HEK293 (cell line): ENCODE data around the gene CDC73.

Source experiments
- CTCF ChIA-PET: fragments of 350-600 bp; formaldehyde crosslinking; extraction: SDS; loops from one replicate; lab custom pipeline; 2021; ENCODE audit warnings: antibody characterized with exemption; lab: Yijun Ruan, JAX
- POLR2A ChIA-PET: fragments of 300-600 bp; formaldehyde crosslinking; extraction: SDS; loops from one replicate; lab custom pipeline; 2020; ENCODE audit warnings: antibody characterized with exemption, inconsistent platforms; lab: Yijun Ruan, JAX
- H3K27ac ChIP-seq: fragments of 200-500 bp; sonication (Bioruptor generic); 2 replicates; pipeline ENCODE4 v1.5.1; 2014; ENCODE audit warnings: low read depth, low read length, control low read depth, inconsistent platforms; ENCODE audit errors: extremely low read depth
- H3K36me3 ChIP-seq, 2 experiments: fragments of 200-500 bp in 1 of 2; sonication (Bioruptor generic) in 1 of 2; 1 replicate in 1 of 2; 2 replicates in 1 of 2; pipeline ENCODE4 v1.5.1; 2014 to 2017; ENCODE audit warnings: inconsistent platforms in 2 of 2, low read length in 2 of 2; ENCODE audit not compliant: control insufficient read depth in 2 of 2, insufficient read depth in 1 of 2
- H3K4me1 ChIP-seq: fragments of 200-500 bp; sonication (Bioruptor generic); 2 replicates; pipeline ENCODE4 v1.5.1; 2014; ENCODE audit warnings: mild to moderate bottlenecking, low read length, inconsistent platforms; ENCODE audit not compliant: control insufficient read depth, insufficient read depth
- H3K4me3 ChIP-seq: 2 replicates; pipeline ENCODE4 v1.5.1; 2011; ENCODE audit warnings: low read depth, mild to moderate bottlenecking, control low read depth, low read length, moderate library complexity
- H3K9me3 ChIP-seq: fragments of 200-500 bp; sonication (Bioruptor generic); 2 replicates; pipeline ENCODE4 v1.5.1; 2014; ENCODE audit warnings: low read depth, low read length, inconsistent platforms; ENCODE audit not compliant: control insufficient read depth, insufficient read depth
- BCL6B ChIP-seq: fragments of 450-650 bp; formaldehyde crosslinking; IDR thresholded peaks from 2 replicates; pipeline ENCODE4 v1.5.1; 2017; ENCODE audit warnings: missing biosample characterization, missing genetic modification characterization
- CTCF ChIP-seq: fragments of 450-650 bp; formaldehyde crosslinking; IDR thresholded peaks from 2 replicates; pipeline ENCODE4 v1.5.1; 2016; ENCODE audit warnings: missing biosample characterization, missing genetic modification characterization
- HOXD13 ChIP-seq: sonication (generic); formaldehyde crosslinking; IDR thresholded peaks from 2 replicates; pipeline ENCODE4 v1.8.0; 2022; ENCODE audit warnings: missing genetic modification reagents, borderline replicate concordance
- INSM2 ChIP-seq: fragments of 450-650 bp; formaldehyde crosslinking; IDR thresholded peaks from 2 replicates; pipeline ENCODE4 v1.5.1; 2016; ENCODE audit warnings: missing biosample characterization, missing genetic modification characterization
- KLF1 ChIP-seq: fragments of 450-650 bp; formaldehyde crosslinking; IDR thresholded peaks from 2 replicates; pipeline ENCODE4 v1.5.1; 2016; ENCODE audit warnings: missing biosample characterization, missing genetic modification characterization
- KLF8 ChIP-seq: fragments of 450-650 bp; formaldehyde crosslinking; IDR thresholded peaks from 2 replicates; pipeline ENCODE4 v1.5.1; 2016; ENCODE audit warnings: missing biosample characterization, missing genetic modification characterization
- ZBTB20 ChIP-seq: fragments of 450-650 bp; formaldehyde crosslinking; IDR thresholded peaks from 2 replicates; pipeline ENCODE4 v1.5.1; 2016; ENCODE audit warnings: missing biosample characterization, missing genetic modification characterization
- ZBTB48 ChIP-seq: fragments of 450-650 bp; formaldehyde crosslinking; IDR thresholded peaks from 2 replicates; pipeline ENCODE4 v1.5.1; 2016; ENCODE audit warnings: missing biosample characterization, missing genetic modification characterization
- ZFP69B ChIP-seq: fragments of 450-650 bp; formaldehyde crosslinking; IDR thresholded peaks from 2 replicates; pipeline ENCODE4 v1.5.1; 2016; ENCODE audit warnings: missing biosample characterization, missing genetic modification characterization
- ZNF114 ChIP-seq: fragments of 450-650 bp; formaldehyde crosslinking; IDR thresholded peaks from 2 replicates; pipeline ENCODE4 v1.5.0; 2017; ENCODE audit warnings: missing biosample characterization, missing genetic modification characterization
- ZNF169 ChIP-seq: fragments of 450-650 bp; formaldehyde crosslinking; IDR thresholded peaks from 2 replicates; pipeline ENCODE4 v1.5.1; 2016; ENCODE audit warnings: missing biosample characterization, missing genetic modification characterization
- ZNF174 ChIP-seq: fragments of 450-650 bp; formaldehyde crosslinking; IDR thresholded peaks from 2 replicates; pipeline ENCODE4 v1.5.0; 2017; ENCODE audit warnings: missing biosample characterization, mild to moderate bottlenecking, missing genetic modification characterization
- ZNF19 ChIP-seq: fragments of 450-650 bp; formaldehyde crosslinking; IDR thresholded peaks from 2 replicates; pipeline ENCODE4; 2016; ENCODE audit warnings: missing biosample characterization, missing genetic modification characterization, low read depth
- ZNF202 ChIP-seq: fragments of 450-650 bp; formaldehyde crosslinking; IDR thresholded peaks from 2 replicates; pipeline ENCODE4 v1.5.1; 2016; ENCODE audit warnings: missing biosample characterization, missing genetic modification characterization, borderline replicate concordance
- ZNF214 ChIP-seq: fragments of 450-650 bp; formaldehyde crosslinking; IDR thresholded peaks from 2 replicates; pipeline ENCODE4 v1.5.1; 2017; ENCODE audit warnings: missing biosample characterization, mild to moderate bottlenecking, missing genetic modification characterization, borderline replicate concordance
- ZNF24 ChIP-seq: fragments of 450-650 bp; formaldehyde crosslinking; IDR thresholded peaks from 2 replicates; pipeline ENCODE4 v1.5.1; 2016; ENCODE audit warnings: missing biosample characterization, missing genetic modification characterization
- ZNF248 ChIP-seq: fragments of 450-650 bp; formaldehyde crosslinking; IDR thresholded peaks from 2 replicates; pipeline ENCODE4 v1.5.1; 2017; ENCODE audit warnings: missing biosample characterization, missing genetic modification characterization
- ZNF416 ChIP-seq: fragments of 450-650 bp; formaldehyde crosslinking; IDR thresholded peaks from 2 replicates; pipeline ENCODE4 v1.5.1; 2016; ENCODE audit warnings: missing biosample characterization, missing genetic modification characterization
- ZNF449 ChIP-seq: fragments of 450-650 bp; formaldehyde crosslinking; IDR thresholded peaks from 2 replicates; pipeline ENCODE4 v1.5.1; 2017; ENCODE audit warnings: missing biosample characterization, mild to moderate bottlenecking, missing genetic modification characterization, moderate library complexity
- ZNF555 ChIP-seq: fragments of 450-650 bp; formaldehyde crosslinking; conservative IDR thresholded peaks from 2 replicates; pipeline ENCODE4 v1.5.1; 2017; ENCODE audit warnings: missing biosample characterization, mild to moderate bottlenecking, missing genetic modification characterization, inconsistent platforms
- ZNF600 ChIP-seq: fragments of 450-650 bp; formaldehyde crosslinking; IDR thresholded peaks from 2 replicates; pipeline ENCODE4 v1.5.1; 2016; ENCODE audit warnings: missing biosample characterization, missing genetic modification characterization
- ZNF624 ChIP-seq: fragments of 450-650 bp; formaldehyde crosslinking; IDR thresholded peaks from 2 replicates; pipeline ENCODE4 v1.5.1; 2017; ENCODE audit warnings: missing biosample characterization, missing genetic modification characterization
- ZSCAN23 ChIP-seq: fragments of 450-650 bp; formaldehyde crosslinking; IDR thresholded peaks from 2 replicates; pipeline ENCODE4 v1.5.1; 2016; ENCODE audit warnings: missing biosample characterization, missing genetic modification characterization

CDC73 gene

GRCh38 chr1:193184776-193185175 is 62.9 kb downstream of the CDC73 start:
- ChIA-PET CTCF (interaction anchor here (0.7 to 0.8 kb wide), 2 partner anchors 69 to 302 kb away, joined by 3 read pairs; no protein-coding TSS in a partner anchor), POLR2A (no interaction called here)
- H3K4me1 ChIP-seq: peaks cover 13% of the 10 kb centered on the region; the same call in 1 of the 2 replicates
- no peak overlapping the region for H3K4me3 ChIP-seq
- TF ChIP-seq ZNF624 (tag by site-specific recombination) (no peak), ZSCAN23 (tag by site-specific recombination) (no peak), KLF1 (tag by site-specific recombination) (no peak), CTCF (tag by site-specific recombination) (no peak), ZNF555 (tag by site-specific recombination) (no peak), ZFP69B (tag by site-specific recombination) (no peak), ZNF174 (no peak), BCL6B (no peak), HOXD13 (no peak), KLF8 (tag by site-specific recombination) (no peak), ZNF24 (tag by site-specific recombination) (no peak), ZNF169 (tag by site-specific recombination) (no peak), ZNF214 (tag by site-specific recombination) (no peak), ZNF19 (tag by site-specific recombination) (no peak), ZNF416 (tag by site-specific recombination) (no peak), ZNF114 (tag by site-specific recombination) (no peak), ZBTB48 (tag by site-specific recombination) (no peak)
- no peaks in the 10 kb centered on the region for H3K36me3 ChIP-seq
- H3K9me3 ChIP-seq: no peaks in the 10 kb centered on the region
- no peak overlapping the region for H3K27ac ChIP-seq

DNA sequence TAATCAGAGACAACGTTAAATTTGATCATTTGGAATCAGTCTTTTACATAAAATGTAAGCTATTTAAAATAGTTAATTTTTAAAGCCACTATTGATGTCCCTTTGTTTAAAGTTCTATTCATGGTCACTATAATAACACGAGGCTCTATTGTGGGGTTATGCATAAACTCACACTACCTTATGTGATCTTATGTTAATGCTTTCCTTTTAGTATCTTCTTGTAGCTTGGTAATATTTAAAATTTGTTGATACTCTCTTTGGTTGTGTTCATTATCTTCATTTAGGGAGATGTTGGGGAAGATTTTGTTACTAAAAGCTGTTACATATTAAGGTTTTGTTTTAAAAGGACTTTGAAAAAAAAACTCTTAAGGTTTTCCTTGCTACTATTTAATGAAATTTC is 63.4 kb downstream of the CDC73 start:
- H3K4me3 ChIP-seq: no peak overlapping the region
- no peaks in the 10 kb centered on the region for H3K9me3 ChIP-seq
- TF ChIP-seq ZNF449 (tag by site-specific recombination) (no peak), ZNF24 (tag by site-specific recombination) (no peak), ZNF202 (no peak), INSM2 (no peak), ZBTB20 (tag by site-specific recombination) (no peak), ZNF600 (tag by site-specific recombination) (no peak), ZNF248 (tag by site-specific recombination) (no peak)
- H3K4me1 ChIP-seq: peaks cover 13% of the 10 kb centered on the region; the same call in 1 of the 2 replicates
- ChIA-PET POLR2A (interaction anchor here (0.6 kb wide), 1 partner anchor 312 kb away, joined by 3 read pairs; no protein-coding TSS in a partner anchor), CTCF (interaction anchor here (0.8 kb wide), 1 partner anchor 69 kb away, joined by 3 read pairs; no protein-coding TSS in a partner anchor)
- H3K27ac ChIP-seq: no peak overlapping the region
- H3K36me3 ChIP-seq: no peaks in the 10 kb centered on the region
